OCI-LY1 (cell line): ENCODE results near the gene AFMID.

ENCODE experiments used
- EZH2 ChIP-seq: fragments of 200-600 bp; sonication (generic), shearing (Covaris generic); IDR thresholded peaks from 2 replicates; pipeline ENCODE4 v1.8.0; 2017; ENCODE audit warnings: borderline replicate concordance, mixed run types, mild to moderate bottlenecking, antibody characterized with exemption, low read length, moderate library complexity, mixed read lengths
- TF ChIP-seq, protein P1 (sequence below): fragments of 200-600 bp; sonication (generic), shearing (Covaris generic); IDR thresholded peaks from 2 replicates; pipeline ENCODE4 v1.5.1; 2017; ENCODE audit warnings: mild to moderate bottlenecking, antibody characterized with exemption, low read length, moderate library complexity, mixed read lengths

DNA sequence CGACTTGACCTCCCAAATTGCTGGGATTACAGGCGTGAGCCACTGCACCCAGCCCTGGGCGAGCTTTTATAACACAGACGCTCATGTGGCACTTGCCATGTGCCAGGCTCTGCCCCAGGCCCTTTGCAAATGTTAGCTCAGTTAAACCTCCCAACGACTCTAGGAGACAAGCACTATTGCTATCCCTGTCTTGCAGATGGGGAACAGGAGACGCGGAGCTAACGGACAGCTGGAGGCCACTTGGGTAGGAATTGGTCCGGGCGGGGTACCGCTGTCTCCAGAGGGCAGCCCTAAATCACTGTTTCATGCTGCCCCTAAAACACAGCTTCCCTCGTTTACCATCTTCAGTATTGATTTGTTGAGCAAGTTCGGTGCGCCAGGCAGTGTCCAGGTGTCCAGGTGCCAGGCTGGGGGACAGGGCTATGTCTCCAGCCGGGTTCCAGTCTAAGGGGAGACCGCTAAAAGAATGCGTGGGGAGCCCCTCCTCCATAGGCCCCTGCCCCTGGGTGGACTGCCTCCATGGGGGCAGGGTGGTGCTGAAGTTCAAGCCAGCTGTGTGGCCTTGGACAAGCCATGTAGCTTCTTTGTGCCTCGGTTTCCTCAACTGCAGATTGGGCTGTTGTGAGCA is 68.0 kb downstream of the AFMID start:
- TF ChIP-seq, protein P1, sequence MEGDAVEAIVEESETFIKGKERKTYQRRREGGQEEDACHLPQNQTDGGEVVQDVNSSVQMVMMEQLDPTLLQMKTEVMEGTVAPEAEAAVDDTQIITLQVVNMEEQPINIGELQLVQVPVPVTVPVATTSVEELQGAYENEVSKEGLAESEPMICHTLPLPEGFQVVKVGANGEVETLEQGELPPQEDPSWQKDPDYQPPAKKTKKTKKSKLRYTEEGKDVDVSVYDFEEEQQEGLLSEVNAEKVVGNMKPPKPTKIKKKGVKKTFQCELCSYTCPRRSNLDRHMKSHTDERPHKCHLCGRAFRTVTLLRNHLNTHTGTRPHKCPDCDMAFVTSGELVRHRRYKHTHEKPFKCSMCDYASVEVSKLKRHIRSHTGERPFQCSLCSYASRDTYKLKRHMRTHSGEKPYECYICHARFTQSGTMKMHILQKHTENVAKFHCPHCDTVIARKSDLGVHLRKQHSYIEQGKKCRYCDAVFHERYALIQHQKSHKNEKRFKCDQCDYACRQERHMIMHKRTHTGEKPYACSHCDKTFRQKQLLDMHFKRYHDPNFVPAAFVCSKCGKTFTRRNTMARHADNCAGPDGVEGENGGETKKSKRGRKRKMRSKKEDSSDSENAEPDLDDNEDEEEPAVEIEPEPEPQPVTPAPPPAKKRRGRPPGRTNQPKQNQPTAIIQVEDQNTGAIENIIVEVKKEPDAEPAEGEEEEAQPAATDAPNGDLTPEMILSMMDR: no peak
- TF ChIP-seq EZH2: no peak
